HEK293 (cell line): ENCODE data around the gene BCCIP.
A peak's percentile ranks its signal among the peaks of the same experiment; 100 is the strongest.

Source experiments
- CTCF ChIA-PET: fragments of 350-600 bp; formaldehyde crosslinking; extraction: SDS; loops from one replicate; lab custom pipeline; 2021; ENCODE audit warnings: antibody characterized with exemption; lab: Yijun Ruan, JAX
- POLR2A ChIA-PET: fragments of 300-600 bp; formaldehyde crosslinking; extraction: SDS; loops from one replicate; lab custom pipeline; 2020; ENCODE audit warnings: antibody characterized with exemption, inconsistent platforms; lab: Yijun Ruan, JAX
- H3K27ac ChIP-seq: fragments of 200-500 bp; sonication (Bioruptor generic); 2 replicates; pipeline ENCODE4 v1.5.1; 2014; ENCODE audit warnings: low read depth, low read length, control low read depth, inconsistent platforms; ENCODE audit errors: extremely low read depth
- H3K36me3 ChIP-seq, 2 experiments: fragments of 200-500 bp in 1 of 2; sonication (Bioruptor generic) in 1 of 2; 1 replicate in 1 of 2; 2 replicates in 1 of 2; pipeline ENCODE4 v1.5.1; 2014 to 2017; ENCODE audit warnings: inconsistent platforms in 2 of 2, low read length in 2 of 2; ENCODE audit not compliant: control insufficient read depth in 2 of 2, insufficient read depth in 1 of 2
- H3K4me1 ChIP-seq: fragments of 200-500 bp; sonication (Bioruptor generic); 2 replicates; pipeline ENCODE4 v1.5.1; 2014; ENCODE audit warnings: mild to moderate bottlenecking, low read length, inconsistent platforms; ENCODE audit not compliant: control insufficient read depth, insufficient read depth
- H3K4me3 ChIP-seq: 2 replicates; pipeline ENCODE4 v1.5.1; 2011; ENCODE audit warnings: low read depth, mild to moderate bottlenecking, control low read depth, low read length, moderate library complexity
- H3K9me3 ChIP-seq: fragments of 200-500 bp; sonication (Bioruptor generic); 2 replicates; pipeline ENCODE4 v1.5.1; 2014; ENCODE audit warnings: low read depth, low read length, inconsistent platforms; ENCODE audit not compliant: control insufficient read depth, insufficient read depth
- BCL6B ChIP-seq: fragments of 450-650 bp; formaldehyde crosslinking; IDR thresholded peaks from 2 replicates; pipeline ENCODE4 v1.5.1; 2017; ENCODE audit warnings: missing biosample characterization, missing genetic modification characterization
- FEZF1 ChIP-seq: fragments of 450-650 bp; formaldehyde crosslinking; IDR thresholded peaks from 2 replicates; pipeline ENCODE4 v1.5.1; 2016; ENCODE audit warnings: missing biosample characterization, missing genetic modification characterization
- OSR2 ChIP-seq: fragments of 450-650 bp; formaldehyde crosslinking; IDR thresholded peaks from 2 replicates; pipeline ENCODE4 v1.5.1; 2016; ENCODE audit warnings: missing biosample characterization, missing genetic modification characterization
- PRDM10 ChIP-seq: fragments of 450-650 bp; formaldehyde crosslinking; IDR thresholded peaks from 2 replicates; pipeline ENCODE4 v1.5.1; 2016; ENCODE audit warnings: missing biosample characterization, missing genetic modification characterization
- PRDM4 ChIP-seq: fragments of 450-650 bp; formaldehyde crosslinking; IDR thresholded peaks from 2 replicates; pipeline ENCODE4 v1.5.1; 2017; ENCODE audit warnings: missing biosample characterization, missing genetic modification characterization
- PRDM6 ChIP-seq: fragments of 450-650 bp; formaldehyde crosslinking; IDR thresholded peaks from 2 replicates; pipeline ENCODE4 v1.5.1; 2017; ENCODE audit warnings: missing biosample characterization, missing genetic modification characterization
- TRIM28 ChIP-seq: IDR thresholded peaks from 2 replicates; pipeline ENCODE4 v1.6.1; 2011; ENCODE audit warnings: low read length, control low read depth, borderline replicate concordance
- ZBTB10 ChIP-seq: fragments of 450-650 bp; formaldehyde crosslinking; IDR thresholded peaks from 2 replicates; pipeline ENCODE4 v1.5.1; 2016; ENCODE audit warnings: missing biosample characterization, missing genetic modification characterization
- ZBTB20 ChIP-seq: fragments of 450-650 bp; formaldehyde crosslinking; IDR thresholded peaks from 2 replicates; pipeline ENCODE4 v1.5.1; 2016; ENCODE audit warnings: missing biosample characterization, missing genetic modification characterization
- ZFP3 ChIP-seq: fragments of 450-650 bp; formaldehyde crosslinking; IDR thresholded peaks from 2 replicates; pipeline ENCODE4 v1.5.1; 2016; ENCODE audit warnings: low read depth, missing biosample characterization, missing genetic modification characterization
- ZNF214 ChIP-seq: fragments of 450-650 bp; formaldehyde crosslinking; IDR thresholded peaks from 2 replicates; pipeline ENCODE4 v1.5.1; 2017; ENCODE audit warnings: missing biosample characterization, mild to moderate bottlenecking, missing genetic modification characterization, borderline replicate concordance
- ZNF560 ChIP-seq: fragments of 450-650 bp; formaldehyde crosslinking; IDR thresholded peaks from 2 replicates; pipeline ENCODE4 v1.5.1; 2017; ENCODE audit warnings: missing biosample characterization, missing genetic modification characterization, borderline replicate concordance
- ZNF692 ChIP-seq: fragments of 450-650 bp; formaldehyde crosslinking; IDR thresholded peaks from 2 replicates; pipeline ENCODE4 v1.5.1; 2016; ENCODE audit warnings: missing biosample characterization, missing genetic modification characterization
- ZSCAN4 ChIP-seq: fragments of 450-650 bp; formaldehyde crosslinking; IDR thresholded peaks from 2 replicates; pipeline ENCODE4 v1.5.1; 2017; ENCODE audit warnings: missing biosample characterization, missing genetic modification characterization

Gene BCCIP

GRCh38 chr10:125871338-125871737 is 48.0 kb downstream of the BCCIP start:
- no peaks in the 10 kb centered on the region for H3K9me3 ChIP-seq
- POLR2A ChIA-PET = no interaction called here
- H3K27ac ChIP-seq = peak overlapping the region; percentile 21; the same call in 1 of the 2 replicates
- TF ChIP-seq FEZF1 (tag by site-specific recombination) (peak; percentile 45), PRDM4 (peak; percentile 54; the same call in 1 of the 2 replicates), PRDM6 (tag by site-specific recombination) (peak; percentile 71), TRIM28 (0 out of 2 replicates have a peak, but pooled peaks have one; percentile 46), OSR2 (tag by site-specific recombination) (peak; percentile 93), ZBTB20 (tag by site-specific recombination) (no peak), BCL6B (tag by site-specific recombination) (no peak), PRDM10 (tag by site-specific recombination) (0 out of 2 replicates have a peak, but pooled peaks have one; percentile 51), ZNF560 (no peak)
- TF ChIP-seq, all 188 proteins: peak for 6
- CTCF ChIA-PET = interaction anchor here (0.6 to 1.3 kb wide), 2 partner anchors 12 to 286 kb away, joined by 3 to 4 read pairs; no protein-coding TSS in a partner anchor
- H3K4me3 ChIP-seq = no peak overlapping the region
- peaks cover 10% of the 10 kb centered on the region for H3K4me1 ChIP-seq
- peaks cover 9 to 23% of the 10 kb centered on the region in 2 experiments; a peak in 2 of 3 replicates for H3K36me3 ChIP-seq

GRCh38 chr10:125878957-125879835 is 55.9 kb downstream of the BCCIP start:
- H3K4me3 ChIP-seq = no peak overlapping the region
- no peak for TF ChIP-seq ZSCAN4 (tag by site-specific recombination)
- no peak for TF ChIP-seq ZBTB10
- TF ChIP-seq ZNF214 = no peak
- 0 out of 2 replicates have a peak, but pooled peaks have one; percentile 42 for TF ChIP-seq ZNF692
- TF ChIP-seq ZFP3 (tag by site-specific recombination) = no peak

More at GRCh38 chr10:125878957-125879835, 55.9 kb downstream of the BCCIP start:
- Histone ChIP-seq H3K9me3 (no peaks in the 10 kb centered on the region), H3K4me1 (0 out of 2 replicates have a peak, but pooled peaks cover 3% of the 10 kb centered on the region), H3K36me3 (peaks cover 8 to 20% of the 10 kb centered on the region in 2 experiments; a peak in 2 of 3 replicates), H3K27ac (0 out of 2 replicates have a peak overlapping the region, but pooled peaks have one; percentile 17)
- POLR2A ChIA-PET = no interaction called here
- CTCF ChIA-PET = interaction anchor here (0.5 to 2.9 kb wide), 2 partner anchors 11 to 16 kb away, joined by 3 to 16 read pairs; no protein-coding TSS in a partner anchor
